CD4-positive, alpha-beta T cell (primary cell): ENCODE measurements around the gene MILR1. TPM values are rescaled to one million over a fixed set of nuclear protein-coding genes. Genes with fewer than 3 reads are reported as not detected.

ENCODE experiments used
- ATAC-seq: fragments of 200-7000 bp; cut with Tn5 transposase; one replicate; pipeline ENCODE4 v1.10.0; 2022; ENCODE audit warnings: mild to moderate bottlenecking; ENCODE audit not compliant: poor library complexity
- CTCF ChIA-PET: fragments of 350-600 bp; sonication (Branson Sonifier 250); formaldehyde crosslinking; loops from one replicate; lab custom pipeline; 2021; ENCODE audit warnings: antibody characterized with exemption, inconsistent platforms; lab: Charles Lee
- POLR2A ChIA-PET: fragments of 350-600 bp; sonication (Branson Sonifier 250); formaldehyde crosslinking; loops from one replicate; lab custom pipeline; 2021; ENCODE audit warnings: antibody characterized with exemption, inconsistent platforms; lab: Charles Lee
- DNase-seq, 14 experiments: peaks; one replicate each; pipeline ENCODE4 v3.0.0-alpha.2; 2013 to 2020; ENCODE audit warnings: mixed read lengths in 2 of 14
- H3K27ac ChIP-seq, 2 donors: one replicate each; pipeline versions ENCODE4 v1.5.1 to v1.7.0; 2013; ENCODE audit warnings: low read length in 2 of 2, low read depth in 1 of 2, mild to moderate bottlenecking in 1 of 2
- H3K27me3 ChIP-seq, 2 experiments: 1 replicate in 1 of 2; 2 replicates in 1 of 2; pipeline versions ENCODE4 v1.6.1 to v1.7.0; 2013; ENCODE audit warnings: low read length in 2 of 2, control low read depth in 1 of 2, mild to moderate bottlenecking in 1 of 2, moderate library complexity in 1 of 2; ENCODE audit not compliant: insufficient read depth in 2 of 2, control insufficient read depth in 1 of 2
- H3K36me3 ChIP-seq: one replicate; pipeline ENCODE4 v1.6.1; 2013; ENCODE audit warnings: low read length, control low read depth; ENCODE audit not compliant: insufficient read depth
- H3K4me1 ChIP-seq: one replicate; pipeline ENCODE4 v1.6.1; 2013; ENCODE audit warnings: low read length, control low read depth; ENCODE audit not compliant: insufficient read depth
- H3K4me3 ChIP-seq: one replicate; pipeline ENCODE4 v1.5.1; 2013; ENCODE audit warnings: mild to moderate bottlenecking, low read length, moderate library complexity
- H3K9me3 ChIP-seq, 2 experiments: 1 replicate in 1 of 2; 2 replicates in 1 of 2; pipeline versions ENCODE4 v1.6.1 to v1.7.0; 2013; ENCODE audit warnings: low read length in 2 of 2, mild to moderate bottlenecking in 2 of 2, control low read depth in 1 of 2, moderate library complexity in 1 of 2; ENCODE audit not compliant: control insufficient read depth in 1 of 2, insufficient read depth in 1 of 2
- H3K27ac Mint-ChIP-seq: one replicate; pipeline ENCODE4 v1.8.0; 2020; ENCODE audit warnings: mixed read lengths
- H3K27me3 Mint-ChIP-seq: one replicate; pipeline ENCODE4 v1.8.0; 2021; ENCODE audit warnings: mixed read lengths
- H3K36me3 Mint-ChIP-seq: one replicate; pipeline ENCODE4 v1.8.0; 2021; ENCODE audit warnings: low read depth, mixed read lengths
- H3K4me1 Mint-ChIP-seq: one replicate; pipeline ENCODE4 v1.8.0; 2021; ENCODE audit warnings: low read depth, mixed read lengths
- H3K4me3 Mint-ChIP-seq: one replicate; pipeline ENCODE4 v1.8.0; 2020; ENCODE audit warnings: mild to moderate bottlenecking, mixed read lengths
- H3K9me3 Mint-ChIP-seq: one replicate; pipeline ENCODE4 v1.8.0; 2020; ENCODE audit warnings: mixed read lengths
- CTCF ChIP-seq: fragments of 200-600 bp; IDR thresholded peaks from one replicate; pipeline ENCODE4 v1.8.0; 2022; ENCODE audit warnings: antibody characterized with exemption, mild to moderate bottlenecking
- intact Hi-C, 2 experiments: fragments of 100-400 bp; cut with DNase I in 1 of 2; cut with micrococcal nuclease in 1 of 2; formaldehyde crosslinking; loops; one replicate each; pipeline versions ENCODE4 v1.15.1 to v1.9.0; 2023 to 2025; cut with DNase I, micrococcal nuclease
- total RNA-seq, 174 experiments: library from RNA in 2 of 174; stranded (reverse) in 2 of 174; gene quantifications; one replicate each; pipeline ENCODE4 v1.2.3 and lab custom pipeline; 2021 to 2026

MILR1 gene
- total RNA-seq, 2 experiments from 2014 or later: 0.30 TPM; not detected in 1

- POLR2A ChIA-PET: interaction anchor here (0.6 kb wide), 1 partner anchor 10 kb away, joined by 3 read pairs; the partner anchor contains the start of gene PECAM1
- ATAC-seq: no peak
- peaks cover 26% of the 10 kb centered on the region for H3K4me1 Mint-ChIP-seq
Measured at GRCh38 chr17:64401244-64401860, 47.6 kb upstream of the MILR1 start.

GRCh38 chr17:64401941-64402340, 47.0 kb upstream of the MILR1 start:
- peak overlapping the region; percentile 7 for H3K27ac Mint-ChIP-seq
- no peaks in the 10 kb centered on the region for H3K9me3 Mint-ChIP-seq
- ATAC-seq: no peak
- no peaks in the 10 kb centered on the region for H3K27me3 Mint-ChIP-seq
- ChIA-PET CTCF (no interaction called here), POLR2A (interaction anchor here (0.7 to 1.4 kb wide), 2 partner anchors 54 to 97 kb away, joined by 3 read pairs; no protein-coding TSS in a partner anchor)
- peaks cover 24% of the 10 kb centered on the region for H3K4me1 ChIP-seq
- H3K4me1 Mint-ChIP-seq: peaks cover 22% of the 10 kb centered on the region
- no peaks in the 10 kb centered on the region for H3K27me3 ChIP-seq
- H3K36me3 ChIP-seq: no peaks in the 10 kb centered on the region
- no peaks in the 10 kb centered on the region for H3K36me3 Mint-ChIP-seq
- H3K9me3 ChIP-seq: no peaks in the 10 kb centered on the region
- intact Hi-C loops: no loop called here
- H3K4me3 Mint-ChIP-seq: no peak overlapping the region
- no peak for DNase-seq
- H3K27ac ChIP-seq: no peak overlapping the region
- no peak overlapping the region for H3K4me3 ChIP-seq
- no peak for TF ChIP-seq CTCF

More at GRCh38 chr17:64401244-64401860, 47.6 kb upstream of the MILR1 start:
- no peaks in the 10 kb centered on the region for H3K36me3 Mint-ChIP-seq
- peak overlapping the region; percentile 7 for H3K27ac Mint-ChIP-seq
- H3K27me3 Mint-ChIP-seq: no peaks in the 10 kb centered on the region
- no peaks in the 10 kb centered on the region for H3K9me3 Mint-ChIP-seq
- Histone ChIP-seq H3K4me1 (peaks cover 20% of the 10 kb centered on the region), H3K27ac (no peak overlapping the region), H3K9me3 (no peaks in the 10 kb centered on the region), H3K36me3 (no peaks in the 10 kb centered on the region), H3K4me3 (no peak overlapping the region), H3K27me3 (no peaks in the 10 kb centered on the region)
- intact Hi-C loops: no loop called here
- H3K4me3 Mint-ChIP-seq: no peak overlapping the region
- TF ChIP-seq CTCF: no peak
- CTCF ChIA-PET: no interaction called here
- no peak for DNase-seq

- Histone ChIP-seq H3K9me3 (no peaks in the 10 kb centered on the region), H3K4me1 (peaks cover 24% of the 10 kb centered on the region), H3K27ac (no peak overlapping the region), H3K27me3 (no peaks in the 10 kb centered on the region), H3K4me3 (no peak overlapping the region), H3K36me3 (no peaks in the 10 kb centered on the region)
- no peak overlapping the region for H3K27ac Mint-ChIP-seq
- DNase-seq (no peak), ATAC-seq (no peak)
- no peak overlapping the region for H3K4me3 Mint-ChIP-seq
- ChIA-PET CTCF (no interaction called here), POLR2A (interaction anchor here (0.6 to 1.4 kb wide), 3 partner anchors 54 to 381 kb away, joined by 3 read pairs; no protein-coding TSS in a partner anchor)
- H3K36me3 Mint-ChIP-seq: no peaks in the 10 kb centered on the region
- H3K9me3 Mint-ChIP-seq: no peaks in the 10 kb centered on the region
- TF ChIP-seq CTCF: no peak
- intact Hi-C loops: no loop called here
- H3K4me1 Mint-ChIP-seq: peaks cover 21% of the 10 kb centered on the region
- no peaks in the 10 kb centered on the region for H3K27me3 Mint-ChIP-seq
Measured at GRCh38 chr17:64402469-64402868, 46.4 kb upstream of the MILR1 start.
